ENCODE data around the gene NF2. TPM values are rescaled to one million over a fixed set of nuclear protein-coding genes. Genes with fewer than 3 reads are reported as not detected.

The NF2 gene
- total RNA-seq, 1 donor from 2014 or later = 67.9 TPM

DNA sequence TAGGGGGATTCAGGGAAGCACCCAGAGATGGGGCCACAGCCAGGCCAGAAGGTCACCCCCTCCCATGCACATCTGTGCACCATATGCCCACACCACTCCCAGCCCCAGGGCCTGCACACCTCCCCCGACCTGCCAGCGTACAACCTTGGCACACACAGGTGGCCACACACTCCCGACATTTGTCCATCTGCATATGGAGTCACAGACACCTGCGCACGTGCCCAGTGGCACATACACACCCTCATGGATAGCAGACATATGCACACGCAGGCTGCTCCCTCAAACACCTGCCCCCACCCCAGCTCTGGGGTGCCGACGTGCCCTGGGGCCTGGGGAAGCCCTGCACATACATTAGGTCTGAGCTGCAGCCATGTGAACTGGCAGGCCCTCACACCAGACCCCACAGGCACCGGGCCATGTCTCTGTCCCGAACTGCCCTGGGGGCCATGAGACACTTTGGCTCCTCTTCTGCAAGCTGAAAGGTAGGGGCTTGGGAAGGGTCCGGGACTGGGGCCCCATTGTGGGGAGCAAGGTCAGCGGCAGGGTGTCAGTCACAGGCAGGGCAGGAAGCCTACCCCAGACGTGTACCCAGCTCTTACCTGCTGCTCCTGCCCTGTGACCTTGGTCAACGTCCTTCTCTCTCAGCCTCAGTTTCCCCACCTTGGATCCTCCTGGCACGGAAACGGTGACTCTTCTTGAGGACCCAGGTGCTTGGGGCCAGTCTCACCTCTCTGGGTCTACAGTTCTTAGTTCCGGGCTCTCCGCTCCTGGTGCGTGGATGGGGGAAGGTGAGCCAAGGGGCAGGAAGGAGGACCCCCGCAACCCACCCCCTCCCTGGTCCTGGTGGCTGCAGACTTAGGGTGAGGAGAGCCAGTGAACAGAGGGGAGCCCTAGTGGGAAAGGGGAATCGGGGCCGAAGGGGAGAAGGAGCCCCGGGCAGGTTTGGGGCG lies 115.8 kb downstream of the NF2 start:
- Mint-ChIP-seq H3K27ac (ENCODE audit: unreplicated experiment) (no peak overlapping the region), H3K4me3 (ENCODE audit: unreplicated experiment) (no peak overlapping the region), H3K36me3 (ENCODE audit: unreplicated experiment) (no peaks in the 10 kb centered on the region), H3K4me1 (ENCODE audit: unreplicated experiment) (no peaks in the 10 kb centered on the region), H3K9me3 (ENCODE audit: unreplicated experiment) (peaks cover 3% of the 10 kb centered on the region), H3K27me3 (ENCODE audit: unreplicated experiment) (peaks cover 42% of the 10 kb centered on the region)
- TF ChIP-seq, protein P1, sequence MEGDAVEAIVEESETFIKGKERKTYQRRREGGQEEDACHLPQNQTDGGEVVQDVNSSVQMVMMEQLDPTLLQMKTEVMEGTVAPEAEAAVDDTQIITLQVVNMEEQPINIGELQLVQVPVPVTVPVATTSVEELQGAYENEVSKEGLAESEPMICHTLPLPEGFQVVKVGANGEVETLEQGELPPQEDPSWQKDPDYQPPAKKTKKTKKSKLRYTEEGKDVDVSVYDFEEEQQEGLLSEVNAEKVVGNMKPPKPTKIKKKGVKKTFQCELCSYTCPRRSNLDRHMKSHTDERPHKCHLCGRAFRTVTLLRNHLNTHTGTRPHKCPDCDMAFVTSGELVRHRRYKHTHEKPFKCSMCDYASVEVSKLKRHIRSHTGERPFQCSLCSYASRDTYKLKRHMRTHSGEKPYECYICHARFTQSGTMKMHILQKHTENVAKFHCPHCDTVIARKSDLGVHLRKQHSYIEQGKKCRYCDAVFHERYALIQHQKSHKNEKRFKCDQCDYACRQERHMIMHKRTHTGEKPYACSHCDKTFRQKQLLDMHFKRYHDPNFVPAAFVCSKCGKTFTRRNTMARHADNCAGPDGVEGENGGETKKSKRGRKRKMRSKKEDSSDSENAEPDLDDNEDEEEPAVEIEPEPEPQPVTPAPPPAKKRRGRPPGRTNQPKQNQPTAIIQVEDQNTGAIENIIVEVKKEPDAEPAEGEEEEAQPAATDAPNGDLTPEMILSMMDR (IDR thresholded peaks at IDR 0.05) = no peak
- no peak for DNase-seq (ENCODE audit: extremely low spot score, unreplicated experiment)

DNA sequence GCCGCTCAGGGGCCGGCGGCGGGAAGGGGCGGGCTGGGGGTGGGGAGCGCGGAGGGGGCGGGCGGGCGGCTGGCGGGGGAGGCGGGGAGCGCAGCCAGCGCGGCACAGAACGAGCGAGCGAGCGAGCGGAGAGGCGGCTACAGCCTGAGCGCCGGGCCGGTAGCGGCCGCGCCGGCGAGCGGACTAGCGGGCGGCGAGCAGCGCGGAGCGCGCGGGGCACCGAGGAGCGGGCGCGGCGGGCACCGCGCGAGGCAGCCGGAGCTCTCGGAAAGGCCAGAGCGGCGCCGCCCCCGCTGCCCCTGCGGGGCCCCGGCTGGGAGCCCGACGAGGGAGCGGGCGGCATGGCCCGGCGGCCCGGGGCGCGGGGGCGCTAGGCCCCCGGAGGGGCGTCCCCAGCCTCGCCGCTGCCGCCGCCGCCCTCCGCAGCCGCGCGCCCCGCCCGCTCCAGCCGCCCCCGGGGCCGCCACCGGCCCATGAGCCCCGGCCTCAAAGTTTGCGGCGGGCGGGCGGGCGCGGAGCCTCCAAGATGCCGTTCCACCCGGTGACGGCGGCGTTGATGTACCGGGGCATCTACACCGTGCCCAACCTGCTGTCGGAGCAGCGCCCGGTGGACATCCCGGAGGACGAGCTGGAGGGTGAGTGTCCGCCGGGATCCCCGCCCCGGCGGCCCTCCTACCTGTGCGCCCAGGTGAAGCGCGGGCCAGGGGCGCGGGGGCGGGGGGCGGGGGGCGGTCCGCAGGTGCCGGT lies 116.6 kb downstream of the NF2 start, which contains the start of gene CABP7:
TSS of gene CABP7 (plus strand) at position 105 of the 747 bp plus-strand sequence. CDS start at position 527, 422 bp downstream.
- peaks cover 38% of the 10 kb centered on the region for H3K27me3 Mint-ChIP-seq (ENCODE audit: unreplicated experiment)

DNA sequence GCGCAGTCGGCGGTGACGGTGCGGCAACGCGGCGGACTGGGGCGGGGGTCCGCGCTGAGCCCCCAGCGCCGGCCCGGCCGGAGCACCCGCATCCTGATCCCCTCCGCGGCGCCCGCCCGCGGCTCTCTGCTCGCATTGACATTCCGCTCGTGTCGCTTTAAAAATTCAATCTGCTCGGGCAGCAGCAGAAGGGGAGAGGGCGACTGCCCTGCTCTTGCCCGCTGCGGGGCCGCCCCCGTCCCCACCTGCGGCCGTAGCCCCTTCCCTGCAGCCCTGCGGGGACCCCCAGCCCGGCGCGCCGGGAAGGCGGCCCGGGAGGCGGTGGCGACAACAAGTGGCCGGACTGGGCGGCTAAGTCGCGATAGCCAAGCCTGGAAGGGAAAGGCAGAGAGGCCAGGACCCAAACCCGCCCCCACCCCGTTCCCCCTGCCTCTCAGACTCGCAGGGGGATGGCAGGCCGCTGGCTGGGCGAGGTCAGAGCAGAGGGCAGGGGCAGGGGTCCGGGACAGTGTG lies 117.4 kb downstream of the NF2 start:
- no peaks in the 10 kb centered on the region for H3K36me3 Mint-ChIP-seq (ENCODE audit: unreplicated experiment)
- no peak for DNase-seq (ENCODE audit: extremely low spot score, unreplicated experiment)
- H3K4me3 Mint-ChIP-seq (ENCODE audit: unreplicated experiment) = no peak overlapping the region
- H3K27me3 Mint-ChIP-seq (ENCODE audit: unreplicated experiment) = peaks cover 39% of the 10 kb centered on the region
- TF ChIP-seq, protein P1 (IDR thresholded peaks at IDR 0.05) = no peak
- peaks cover 3% of the 10 kb centered on the region for H3K9me3 Mint-ChIP-seq (ENCODE audit: unreplicated experiment)
- no peaks in the 10 kb centered on the region for H3K4me1 Mint-ChIP-seq (ENCODE audit: unreplicated experiment)
- no peak overlapping the region for H3K27ac Mint-ChIP-seq (ENCODE audit: unreplicated experiment)

More for the DNA sequence above, 116.6 kb downstream of the NF2 start, which contains the start of gene CABP7:
- no peaks in the 10 kb centered on the region for H3K4me1 Mint-ChIP-seq (ENCODE audit: unreplicated experiment)
- H3K27ac Mint-ChIP-seq (ENCODE audit: unreplicated experiment) = no peak within 1 kb of the TSS
- no peak within 1 kb of the TSS for H3K4me3 Mint-ChIP-seq (ENCODE audit: unreplicated experiment)
- TF ChIP-seq, protein P1 (IDR thresholded peaks at IDR 0.05) = no peak
- no peak for DNase-seq (ENCODE audit: extremely low spot score, unreplicated experiment)
- no peaks in the 10 kb centered on the region for H3K36me3 Mint-ChIP-seq (ENCODE audit: unreplicated experiment)
- peaks cover 3% of the 10 kb centered on the region for H3K9me3 Mint-ChIP-seq (ENCODE audit: unreplicated experiment)

DNA sequence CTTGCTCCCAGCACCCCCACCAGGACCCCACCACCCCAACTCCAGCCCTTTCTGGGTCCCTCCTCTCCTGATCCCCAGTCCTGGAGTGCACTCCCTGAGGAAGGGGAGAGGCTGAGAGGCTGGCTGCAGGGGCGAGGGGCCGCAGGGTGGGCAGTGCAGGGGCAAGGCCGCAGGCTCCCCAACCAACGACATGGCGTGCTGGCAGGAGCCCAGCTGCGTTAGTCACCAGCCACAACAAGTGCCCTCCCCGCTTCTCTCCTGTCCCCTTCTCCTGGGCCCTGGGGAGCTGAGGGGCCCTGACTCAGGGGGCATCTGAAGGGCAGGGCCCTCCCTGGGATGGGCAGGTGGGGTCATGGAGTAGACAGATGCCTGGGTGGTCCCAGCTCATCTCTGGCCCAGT lies 118.7 kb downstream of the NF2 start:
- Mint-ChIP-seq H3K27ac (ENCODE audit: unreplicated experiment) (no peak overlapping the region), H3K4me1 (ENCODE audit: unreplicated experiment) (no peaks in the 10 kb centered on the region), H3K4me3 (ENCODE audit: unreplicated experiment) (no peak overlapping the region), H3K36me3 (ENCODE audit: unreplicated experiment) (no peaks in the 10 kb centered on the region), H3K27me3 (ENCODE audit: unreplicated experiment) (peaks cover 31% of the 10 kb centered on the region), H3K9me3 (ENCODE audit: unreplicated experiment) (no peaks in the 10 kb centered on the region)
- TF ChIP-seq, protein P1 (IDR thresholded peaks at IDR 0.05) = no peak
- DNase-seq (ENCODE audit: extremely low spot score, unreplicated experiment) = no peak
